HL-60/S4 treated with phorbol 12-myristate 13-acetate at 8.2 ng/mL for 4 days and 3 days (cell line): ENCODE measurements around the gene ZNF385A.

Experiments
- in situ Hi-C: fragments of 300-500 bp; cut with MboI; formaldehyde crosslinking; loops from 2 replicates; pipeline ENCODE4 v1.15.0; 2022; ENCODE audit warnings: low sequenced_read_pairs

The ZNF385A gene

DNA sequence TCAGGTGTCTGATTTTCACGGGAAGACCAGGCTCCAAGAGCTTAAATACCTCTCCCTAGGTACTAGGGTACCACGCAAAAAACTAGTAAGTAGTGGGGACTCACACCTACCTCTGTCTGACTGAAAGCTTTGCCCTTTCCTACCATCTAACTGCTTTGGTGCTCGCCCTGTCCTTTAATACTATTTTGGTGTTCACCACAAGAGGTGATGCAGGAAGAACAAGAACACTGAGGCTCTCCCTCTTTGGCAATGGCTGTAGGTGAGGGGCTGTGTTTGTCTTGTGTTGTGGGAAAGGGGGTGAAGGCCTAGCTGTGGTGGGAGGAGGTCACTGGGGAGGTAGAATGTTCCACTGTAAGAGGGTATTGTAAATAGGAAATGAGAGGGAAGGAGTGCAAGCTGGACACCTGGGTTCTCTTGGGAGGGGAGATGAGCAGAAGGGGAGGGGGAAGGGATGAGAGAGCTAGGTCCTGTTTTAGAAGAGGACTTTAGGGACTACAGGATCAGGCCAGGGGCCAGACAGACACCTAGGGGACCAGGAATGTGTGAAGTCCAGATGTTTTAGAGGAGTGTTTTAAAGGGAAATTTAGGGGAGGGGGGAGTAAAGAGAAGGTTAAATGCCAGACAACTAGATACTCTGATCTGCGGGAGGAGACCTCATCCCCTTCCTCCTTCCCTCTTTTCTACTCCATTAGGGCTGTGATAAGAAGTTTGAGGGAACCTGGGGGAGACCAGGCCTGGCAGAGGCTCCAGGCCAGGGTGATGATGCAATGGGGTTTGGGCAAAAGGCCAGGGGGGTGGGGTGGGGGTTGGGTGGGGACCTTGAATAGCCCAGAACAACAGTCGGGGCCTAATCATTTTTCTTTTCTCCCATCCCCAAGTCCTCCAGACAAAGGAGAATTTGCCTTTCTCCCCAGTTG, 32.4 kb upstream of the ZNF385A start:
- in situ Hi-C loops: no loop called here

DNA sequence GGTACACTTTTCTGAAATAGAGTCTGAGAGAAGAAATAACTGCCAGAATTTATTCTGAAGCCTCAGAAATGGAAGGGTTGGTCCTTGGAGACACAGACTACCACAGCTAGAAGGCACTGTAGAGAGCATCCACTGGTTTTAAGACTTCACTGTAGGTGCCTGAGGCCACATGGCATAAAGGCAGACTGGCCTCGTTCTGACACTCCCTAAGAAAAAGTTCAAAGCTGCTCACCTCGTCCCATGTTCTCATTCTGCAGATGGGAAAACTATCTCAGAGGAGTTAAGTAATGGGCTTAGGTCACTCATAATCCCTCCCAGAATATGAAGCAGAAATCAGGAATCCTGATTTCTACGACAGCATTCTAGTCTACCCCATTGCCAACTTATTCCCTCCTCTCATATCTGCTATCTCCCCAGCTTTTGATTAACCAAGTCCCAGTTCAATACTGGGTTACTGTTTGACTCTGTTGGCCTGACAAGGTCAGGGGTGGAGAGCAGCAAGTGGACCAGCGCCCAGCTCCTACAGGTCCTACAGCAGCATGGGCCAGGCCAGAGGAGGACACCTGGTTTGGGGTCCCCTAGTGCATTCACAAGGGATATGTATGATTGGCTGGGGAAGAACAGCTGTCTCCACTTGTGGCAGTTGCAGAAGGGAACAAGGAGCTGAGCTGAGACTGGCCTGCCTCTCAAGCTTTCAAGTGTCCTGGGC, 30.8 kb upstream of the ZNF385A start:
- in situ Hi-C loops: no loop called here

DNA sequence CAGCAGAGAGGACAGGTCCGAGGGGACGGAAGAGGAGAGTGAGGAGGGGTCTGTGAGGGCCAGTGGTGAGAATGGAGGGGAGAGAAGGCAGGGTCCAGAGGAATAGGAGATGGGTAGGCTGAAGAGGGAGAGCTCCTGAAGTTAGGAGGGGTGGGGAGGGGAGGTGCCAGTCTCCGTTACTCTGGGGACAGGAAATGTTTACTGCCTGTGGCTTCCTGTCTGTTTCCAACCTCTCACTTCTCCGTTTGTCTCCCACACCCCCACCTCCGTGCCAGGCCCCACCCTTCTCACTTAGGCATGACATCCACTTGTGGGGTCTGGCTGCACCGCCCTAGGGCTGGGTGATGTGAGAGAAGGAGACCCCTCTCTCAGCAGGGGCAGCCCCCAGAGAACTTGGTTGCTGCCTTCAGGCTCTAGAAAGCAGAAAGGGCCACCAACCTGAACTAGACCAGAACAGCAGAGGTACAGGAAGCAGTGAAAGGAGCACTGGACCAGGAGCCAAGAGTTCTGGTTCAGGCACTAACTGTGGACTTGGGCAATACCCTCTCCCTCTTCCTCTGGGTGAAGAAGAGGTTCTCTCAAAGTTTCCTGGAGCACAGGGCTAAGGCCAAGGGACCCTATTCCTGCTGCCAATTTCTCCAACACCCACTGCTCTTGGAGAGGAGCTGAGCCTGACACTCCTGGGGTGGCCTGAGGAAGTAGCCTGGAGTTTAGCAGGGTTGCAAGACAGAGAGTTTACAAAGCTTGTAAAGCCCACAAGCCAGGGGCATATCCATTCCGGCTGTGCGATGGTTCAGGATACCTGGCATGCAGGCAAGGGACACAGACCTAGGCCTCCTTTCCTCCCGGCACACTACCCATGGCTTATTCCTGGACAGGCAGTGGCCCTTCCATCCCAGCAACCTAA, 29.0 kb upstream of the ZNF385A start:
- in situ Hi-C loops: no loop called here

DNA sequence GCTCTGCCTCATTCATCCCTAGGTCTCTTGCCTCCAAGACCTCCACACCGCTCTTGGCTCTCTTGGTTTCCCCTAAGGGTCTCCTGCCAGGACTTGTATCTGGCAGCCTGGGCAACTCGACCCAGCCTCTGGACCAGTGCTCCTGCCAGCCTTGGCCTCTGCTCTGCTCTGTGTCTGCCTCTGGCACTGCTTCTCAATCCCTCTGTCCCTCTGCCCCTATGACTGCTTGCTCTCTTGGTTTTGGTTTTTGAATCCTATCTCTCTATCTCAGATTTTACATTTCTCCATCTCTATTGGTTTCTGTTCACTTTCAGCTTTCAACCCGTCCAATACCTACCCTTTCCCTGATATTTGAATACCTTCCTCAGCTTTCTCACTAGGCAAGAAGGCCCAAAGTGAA, 28.3 kb upstream of the ZNF385A start:
- in situ Hi-C loops: no loop called here

DNA sequence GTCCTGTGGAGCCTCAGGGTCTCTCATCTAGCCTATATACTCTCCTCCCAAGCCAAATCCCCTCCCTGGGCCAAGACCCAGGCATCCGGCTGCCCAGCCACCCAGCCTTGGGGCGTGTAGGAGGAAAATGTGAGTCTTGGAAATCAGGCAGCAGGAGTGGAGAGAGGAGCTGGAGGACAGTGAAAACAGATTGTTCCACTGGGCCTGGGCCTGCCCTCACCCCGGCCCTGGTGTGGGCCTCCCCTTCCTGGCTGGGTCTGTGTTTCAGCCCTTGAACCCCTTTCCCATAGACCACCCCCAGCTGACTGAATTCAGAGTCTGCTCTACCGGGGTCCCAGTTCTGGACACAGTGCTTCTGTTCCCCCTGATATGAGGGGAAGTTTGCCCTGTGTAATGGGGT, 27.8 kb upstream of the ZNF385A start:
- in situ Hi-C loops: no loop called here

DNA sequence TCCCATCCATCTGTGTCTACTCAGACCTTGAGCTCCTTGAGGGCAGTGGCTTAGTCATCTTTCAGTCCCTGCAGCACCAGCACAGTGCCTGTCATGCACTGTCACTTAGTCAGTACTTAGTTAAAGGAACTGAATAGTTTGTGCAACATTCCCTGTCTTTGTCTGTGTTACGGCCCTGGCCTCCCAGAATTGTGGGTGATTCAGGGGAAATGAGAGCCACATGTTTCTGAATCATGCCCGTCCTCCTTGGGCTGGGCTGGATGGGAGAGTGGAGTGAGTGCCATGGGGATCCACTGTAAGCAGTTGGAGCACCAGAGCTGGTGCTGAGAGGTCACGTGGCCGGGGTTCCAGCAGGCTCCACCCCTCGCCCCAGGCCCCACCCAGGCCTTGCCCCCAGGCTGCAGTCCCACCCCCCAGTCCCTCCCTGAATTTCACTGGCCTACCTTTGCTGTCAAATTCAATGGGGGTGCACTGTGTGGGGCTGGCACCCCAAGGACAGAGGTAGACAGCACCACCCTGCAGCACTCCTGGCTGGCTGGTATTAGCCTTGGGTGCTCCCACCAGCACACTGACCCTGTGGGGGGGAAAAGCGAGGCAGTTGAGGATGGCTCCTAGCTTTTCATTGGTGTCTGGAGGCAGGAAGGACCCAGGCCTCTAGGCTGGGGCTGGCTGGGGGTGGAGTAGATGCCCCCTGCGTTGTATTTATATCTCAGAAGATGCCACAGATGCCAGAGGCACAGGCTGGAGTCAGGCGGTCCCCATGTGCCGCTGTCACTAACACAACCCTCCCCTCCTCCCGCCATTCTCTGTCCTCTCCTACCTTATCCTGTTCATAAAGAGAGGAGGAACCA, 27.1 kb upstream of the ZNF385A start:
- in situ Hi-C loops: no loop called here

DNA sequence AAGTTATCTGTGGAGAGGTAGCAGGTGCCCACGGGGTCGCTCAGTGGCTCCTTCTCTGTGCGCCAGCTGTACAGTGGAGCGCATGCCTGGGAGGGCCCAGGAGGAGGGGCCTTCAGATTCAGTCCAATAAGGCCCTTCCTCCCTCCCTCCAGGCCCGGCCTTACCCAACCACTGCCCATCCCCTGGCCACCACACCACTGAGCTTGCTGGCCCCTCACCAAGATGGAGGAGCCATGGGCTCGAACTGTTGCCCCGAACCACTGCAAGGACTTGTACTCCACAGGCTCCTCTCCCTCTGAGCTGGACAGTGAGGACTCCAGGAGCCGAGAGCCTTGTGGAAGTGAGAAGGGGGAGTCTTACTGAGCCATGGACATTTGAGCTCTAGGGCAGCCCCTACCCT, 24.7 kb upstream of the ZNF385A start:
- in situ Hi-C loops: no loop called here

DNA sequence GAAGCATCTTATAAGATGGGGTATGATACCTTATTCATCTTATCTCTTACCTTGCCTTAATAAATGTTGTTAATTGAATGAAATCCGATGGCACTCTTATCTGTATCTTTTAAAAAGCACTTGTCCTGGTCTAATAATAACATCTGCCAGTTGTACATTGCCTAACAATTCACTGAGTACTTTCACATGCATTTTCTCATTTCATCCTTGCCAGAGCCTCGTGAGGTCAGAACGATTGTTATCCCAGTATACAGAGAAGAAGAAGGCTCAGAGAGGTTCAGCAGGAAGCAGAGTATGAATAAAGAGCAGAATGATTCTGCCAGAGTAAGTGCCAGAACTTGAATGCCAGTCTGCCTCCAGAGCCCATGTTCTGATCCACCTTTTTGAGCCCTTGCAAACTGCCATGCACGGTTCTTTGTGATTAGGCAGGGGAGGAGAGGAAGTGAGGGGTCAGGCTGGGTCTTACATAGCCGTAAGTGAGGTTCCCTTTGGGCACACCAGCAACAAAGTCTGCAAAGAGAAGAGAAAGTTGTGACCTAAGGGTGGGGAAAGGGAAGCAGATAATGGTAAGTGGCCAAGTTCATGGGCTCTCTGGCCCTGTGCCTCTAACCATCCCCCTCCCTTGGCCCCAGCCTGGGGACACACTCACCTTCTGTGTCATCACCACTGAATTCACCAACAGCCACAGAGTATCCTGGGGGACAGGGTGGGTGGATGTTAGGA, 22.8 kb upstream of the ZNF385A start:
- in situ Hi-C loops: no loop called here

DNA sequence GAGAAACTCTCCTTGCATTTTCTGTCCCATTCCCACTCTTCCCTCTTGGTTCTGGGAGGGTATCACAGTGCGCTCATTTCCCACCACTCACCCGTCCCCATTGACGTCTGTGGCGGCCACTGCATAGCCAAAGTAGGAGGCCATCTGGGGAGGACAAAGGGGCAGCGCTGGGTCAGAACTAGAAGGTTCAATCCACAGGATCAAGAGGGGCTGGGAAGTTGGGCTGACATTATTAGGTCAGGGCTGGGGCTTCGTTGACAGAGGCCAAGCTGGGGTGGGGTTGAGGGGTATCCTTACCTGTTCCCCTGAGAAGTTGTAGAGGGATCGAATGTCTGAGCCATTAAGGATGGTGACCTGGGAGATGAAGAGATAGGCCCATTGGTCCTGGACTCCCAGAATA, 21.0 kb upstream of the ZNF385A start:
- in situ Hi-C loops: no loop called here

DNA sequence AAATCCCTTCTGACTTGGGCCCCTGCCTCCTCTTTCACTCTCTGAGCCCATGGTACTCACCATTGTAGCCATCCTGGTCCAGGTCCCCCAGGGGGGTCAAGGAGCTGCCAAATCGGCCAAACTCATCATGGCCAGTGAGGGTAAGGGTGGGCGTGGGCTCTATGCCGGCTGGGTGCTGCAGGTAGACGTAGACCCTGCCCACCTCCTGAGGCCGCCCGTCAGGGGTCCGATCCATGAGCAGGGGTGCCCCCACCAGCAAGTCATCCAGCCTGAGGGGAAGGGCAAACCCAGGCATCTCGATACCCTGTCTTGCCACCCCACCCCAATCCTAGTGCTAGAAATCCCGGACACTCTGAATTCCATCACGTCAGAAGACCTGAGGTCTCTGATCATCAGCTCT, 20.6 kb upstream of the ZNF385A start:
- in situ Hi-C loops: no loop called here

DNA sequence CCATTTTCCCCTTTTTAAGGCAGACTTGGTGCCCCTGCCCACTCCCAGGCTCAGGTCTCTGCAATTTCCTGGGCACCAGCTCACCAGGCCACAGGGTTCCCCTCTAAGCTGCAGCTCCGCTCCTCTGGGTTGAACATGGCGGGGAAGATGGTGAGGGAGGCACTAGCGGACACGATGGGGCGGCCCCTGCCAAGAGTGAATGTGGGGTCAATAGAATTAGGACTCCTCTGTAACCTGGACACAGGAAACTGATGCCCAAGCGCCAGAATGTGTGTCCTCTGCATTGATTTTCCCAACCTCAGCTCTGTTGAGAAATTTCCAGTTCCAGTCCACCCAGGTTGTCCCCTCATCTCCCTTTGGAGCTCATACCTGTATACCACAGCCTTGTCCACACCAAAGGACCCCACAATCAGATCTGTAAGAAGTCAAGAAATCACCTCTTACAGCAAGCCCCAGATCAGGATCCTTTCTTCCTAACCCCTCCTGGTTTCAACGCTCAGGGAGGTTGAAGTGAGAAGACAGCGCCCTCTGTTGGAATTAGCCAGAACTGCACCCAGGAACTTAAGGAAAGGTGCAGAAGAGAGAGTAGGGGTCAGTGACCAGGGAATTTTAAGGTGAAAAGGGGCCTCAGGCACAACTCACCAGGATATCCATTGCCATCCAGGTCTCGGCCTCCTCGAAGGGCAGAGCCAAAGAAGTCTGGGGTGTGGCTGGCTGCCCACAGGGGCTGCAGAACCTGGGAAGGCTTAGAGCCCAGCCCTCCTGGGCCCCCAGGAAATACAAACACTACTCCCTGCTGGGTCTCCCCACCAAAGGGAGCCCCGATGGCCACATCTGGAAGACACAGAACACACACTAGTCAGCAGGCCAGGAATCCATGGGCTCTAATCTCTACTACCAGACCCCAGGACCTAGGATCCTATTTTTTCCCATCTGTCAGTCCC, 19.8 kb upstream of the ZNF385A start:
- in situ Hi-C loops: loop anchor here (5.0 kb wide), 1 partner anchor 38 kb away; no protein-coding TSS in a partner anchor

DNA sequence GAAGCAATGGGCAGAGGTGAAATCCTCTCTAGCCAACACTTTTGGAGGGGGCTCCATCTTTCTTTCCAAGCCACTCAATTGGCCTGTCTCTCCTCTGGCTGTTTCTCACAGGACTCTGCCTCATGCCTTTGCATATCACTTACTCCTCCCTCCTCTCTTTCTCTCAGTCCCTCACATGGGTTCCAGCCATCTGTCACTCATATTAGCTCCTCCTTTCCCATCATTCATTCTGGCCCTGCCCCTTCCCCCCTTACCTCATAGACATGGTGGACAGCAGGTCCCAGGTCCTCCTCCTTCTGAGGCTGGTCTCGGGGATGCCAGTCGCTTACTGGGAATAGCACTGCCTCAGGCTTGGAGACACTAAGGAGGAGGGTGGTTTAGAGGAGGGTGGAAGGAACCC, 16.6 kb upstream of the ZNF385A start:
- in situ Hi-C loops: loop anchor here (5.0 kb wide), 1 partner anchor 41 kb away; no protein-coding TSS in a partner anchor

DNA sequence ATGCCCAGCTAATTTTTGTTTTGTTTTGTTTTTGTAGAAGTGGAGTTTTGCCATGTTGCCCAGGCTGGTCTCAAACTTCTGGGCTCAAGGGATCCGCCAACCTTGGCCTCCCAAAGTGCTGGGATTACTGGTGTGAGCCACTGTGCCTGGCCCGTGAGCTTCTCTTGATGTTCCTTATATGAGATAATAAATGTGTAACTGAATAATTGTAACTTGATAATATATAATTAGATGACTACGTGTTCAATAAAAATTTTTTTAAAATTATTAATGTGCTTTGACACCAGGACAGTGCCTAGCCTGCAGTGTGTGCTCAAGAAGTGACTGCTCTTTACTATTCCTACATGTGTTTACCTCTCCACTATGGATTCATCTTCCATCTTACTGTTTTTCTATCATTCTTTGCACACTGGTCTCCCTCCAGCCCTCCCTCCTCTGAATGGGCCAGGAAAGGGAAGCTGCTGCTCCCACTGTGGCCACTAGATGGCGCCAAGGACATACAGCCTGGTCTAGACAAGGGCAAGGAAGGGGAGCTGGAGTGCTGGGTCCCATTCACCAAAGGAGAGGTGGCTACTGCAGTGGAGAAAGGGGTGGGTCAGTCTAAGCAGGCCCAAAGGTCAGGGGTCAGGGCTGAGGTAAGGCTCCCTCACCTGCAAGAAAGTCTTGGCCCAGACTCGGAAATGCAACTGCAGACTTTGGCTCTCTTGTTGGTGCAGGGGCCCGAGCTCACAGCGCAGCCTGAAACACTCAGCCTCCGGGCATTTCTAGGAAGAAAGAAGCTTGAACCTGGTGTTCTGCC, 14.7 kb upstream of the ZNF385A start:
- in situ Hi-C loops: no loop called here

DNA sequence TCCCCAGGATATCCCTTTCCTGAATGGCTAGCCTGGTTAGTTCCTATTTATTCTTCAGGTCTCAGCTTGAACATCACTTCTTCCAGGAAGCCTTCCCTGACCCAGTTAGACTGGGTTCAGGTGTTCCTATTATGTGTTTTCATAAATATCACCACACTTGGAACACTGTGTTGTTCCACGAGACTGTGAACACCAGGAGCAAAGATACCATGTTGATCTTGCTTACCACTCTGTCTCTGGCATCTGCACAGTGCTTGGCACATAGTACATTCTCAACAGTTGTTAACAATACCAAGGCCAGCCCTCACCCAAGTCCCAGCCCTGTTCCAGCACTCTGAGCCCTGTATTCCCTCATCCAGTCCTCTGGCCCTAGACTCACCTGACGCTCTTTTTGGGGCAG, 13.7 kb upstream of the ZNF385A start:
- in situ Hi-C loops: no loop called here

DNA sequence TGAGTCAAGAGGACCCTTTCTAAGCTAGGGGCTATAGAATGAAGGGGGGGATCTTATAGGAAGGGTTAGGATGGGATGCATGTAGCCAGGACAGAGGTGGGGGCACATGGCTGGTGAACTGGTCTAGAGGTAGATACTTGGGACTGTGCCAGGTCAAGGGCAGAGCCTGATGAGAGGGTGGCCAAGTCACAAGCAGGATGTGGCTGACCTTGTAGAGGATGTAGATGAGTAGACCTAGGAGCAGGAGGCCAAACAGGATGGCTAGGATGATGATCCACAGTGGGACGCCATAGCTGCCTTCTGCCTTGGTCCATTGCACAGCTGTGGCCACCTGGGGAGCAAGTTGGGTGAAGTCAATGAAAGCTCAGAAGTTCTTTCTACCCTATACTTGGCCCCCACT, 12.6 kb upstream of the ZNF385A start:
- in situ Hi-C loops: no loop called here

DNA sequence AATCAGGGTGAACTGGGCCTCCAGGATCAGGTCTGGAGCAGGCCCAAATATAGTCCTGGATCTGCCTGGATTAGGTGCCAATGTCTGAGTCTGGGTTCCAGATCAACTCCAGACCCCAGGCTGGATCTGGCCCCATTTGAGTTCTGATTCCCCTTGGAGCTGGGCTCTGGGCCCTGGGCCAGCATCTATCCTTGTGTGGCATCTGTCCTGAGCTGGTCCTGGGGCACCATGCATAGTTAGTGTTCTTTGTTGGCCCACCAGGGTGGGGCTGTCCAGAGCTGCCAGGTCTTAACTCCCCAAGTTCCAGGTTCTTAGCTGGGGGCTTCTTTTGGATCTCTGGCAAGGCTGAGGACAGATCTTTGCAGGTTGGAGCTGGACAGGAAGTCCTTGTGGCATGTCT, 11.0 kb upstream of the ZNF385A start:
- in situ Hi-C loops: no loop called here

DNA sequence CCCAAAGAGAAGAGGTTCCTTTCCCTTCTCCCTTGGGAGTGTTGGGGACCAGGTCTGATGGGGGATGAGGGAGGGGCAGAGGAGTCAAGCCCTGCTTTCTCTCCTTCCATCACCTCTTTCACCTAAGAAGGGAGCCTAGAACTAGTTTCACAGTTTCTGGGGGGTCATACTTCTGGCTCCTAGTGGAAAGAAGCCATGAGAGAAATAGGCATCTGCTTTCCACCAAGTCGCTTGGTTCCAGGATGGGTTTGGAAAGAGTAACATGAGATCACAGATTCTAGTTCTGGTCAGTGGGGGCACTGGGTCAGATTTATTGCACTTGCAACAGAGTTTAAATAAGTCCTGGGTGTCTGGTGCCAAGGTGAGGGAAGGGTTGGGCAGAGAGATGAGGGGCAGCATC, 10.5 kb upstream of the ZNF385A start:
- in situ Hi-C loops: no loop called here

DNA sequence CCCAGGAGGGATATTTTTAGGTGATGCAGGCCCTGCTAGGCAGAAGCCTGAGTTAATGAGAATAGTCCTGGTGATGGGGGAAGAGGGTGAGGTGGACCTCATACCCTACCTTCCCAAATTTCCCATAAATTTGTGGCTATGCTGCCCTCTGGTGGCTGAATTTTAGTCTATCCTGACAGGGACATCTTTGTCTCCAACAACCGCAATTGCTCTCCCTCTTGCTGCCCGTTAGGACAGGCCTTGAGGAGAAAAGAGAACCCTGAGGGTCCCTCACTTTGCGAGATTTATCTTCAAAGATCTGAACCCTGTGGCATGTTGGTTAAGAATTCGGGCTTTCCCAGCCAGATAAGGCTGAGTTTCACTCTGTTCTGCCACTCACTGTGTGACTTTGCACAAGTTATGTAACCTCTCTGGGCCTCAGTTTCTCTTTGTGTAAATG, 9.8 kb upstream of the ZNF385A start:
- in situ Hi-C loops: no loop called here
